ENCODE results near the gene MBD3L5.

The MBD3L5 gene

GRCh38 chr19:6988257-6988656 is 42.1 kb upstream of the MBD3L5 start:
- no peaks in the 10 kb centered on the region for H3K9me2 ChIP-seq (ENCODE audit: low read depth, low read length)
- H4K20me1 ChIP-seq (ENCODE audit: insufficient read depth, low read length): no peaks in the 10 kb centered on the region
- no peak overlapping the region for H3K27ac ChIP-seq (ENCODE audit: low read depth, low read length, poor library complexity, severe bottlenecking)
- H3K4me3 ChIP-seq (ENCODE audit: low read depth, low read length, poor library complexity, severe bottlenecking): no peak overlapping the region
- no peak overlapping the region for H3K4me2 ChIP-seq (ENCODE audit: low read length)
- no peak overlapping the region for H2AFZ ChIP-seq (ENCODE audit: low read length)
- H3K36me3 ChIP-seq (ENCODE audit: insufficient read depth, low read length): no peaks in the 10 kb centered on the region; the same call in 1 of the 2 replicates
- H3K27me3 ChIP-seq (ENCODE audit: insufficient read depth, low read length): no peaks in the 10 kb centered on the region; the same call in 1 of the 2 replicates
- H3K4me1 ChIP-seq (ENCODE audit: insufficient read depth, low read length, severe bottlenecking): no peaks in the 10 kb centered on the region
- no peaks in the 10 kb centered on the region for H3K79me2 ChIP-seq (ENCODE audit: insufficient read depth, low read length)
- no peaks in the 10 kb centered on the region for H3F3A ChIP-seq (ENCODE audit: insufficient read depth, low read length)
- no peak overlapping the region for H3K9ac ChIP-seq (ENCODE audit: low read length)
- no peak for TF ChIP-seq EZH2 (IDR thresholded peaks at IDR 0.05; ENCODE audit: borderline replicate concordance, low read length)
- no peak for TF ChIP-seq CTCF (IDR thresholded peaks at IDR 0.05; ENCODE audit: low read length)
- H3K9me3 ChIP-seq (ENCODE audit: low read length): peaks cover 2% of the 10 kb centered on the region; the same call in 1 of the 2 replicates

GRCh38 chr19:6995054-6995453 is 35.3 kb upstream of the MBD3L5 start:
- Histone ChIP-seq H3K4me2 (ENCODE audit: low read length) (no peak overlapping the region), H3F3A (ENCODE audit: insufficient read depth, low read length) (no peaks in the 10 kb centered on the region), H3K79me2 (ENCODE audit: insufficient read depth, low read length) (no peaks in the 10 kb centered on the region), H4K20me1 (ENCODE audit: insufficient read depth, low read length) (no peaks in the 10 kb centered on the region), H3K9me3 (ENCODE audit: low read length) (no peaks in the 10 kb centered on the region), H3K36me3 (ENCODE audit: insufficient read depth, low read length) (no peaks in the 10 kb centered on the region), H3K4me1 (ENCODE audit: insufficient read depth, low read length, severe bottlenecking) (no peaks in the 10 kb centered on the region), H3K9me2 (ENCODE audit: low read depth, low read length) (no peaks in the 10 kb centered on the region), H3K27ac (ENCODE audit: low read depth, low read length, poor library complexity, severe bottlenecking) (no peak overlapping the region), H3K4me3 (ENCODE audit: low read depth, low read length, poor library complexity, severe bottlenecking) (no peak overlapping the region), H3K9ac (ENCODE audit: low read length) (no peak overlapping the region), H3K27me3 (ENCODE audit: insufficient read depth, low read length) (no peaks in the 10 kb centered on the region; the same call in 1 of the 2 replicates), H2AFZ (ENCODE audit: low read length) (no peak overlapping the region)
- TF ChIP-seq CTCF (IDR thresholded peaks at IDR 0.05; ENCODE audit: low read length) (no peak), EZH2 (IDR thresholded peaks at IDR 0.05; ENCODE audit: borderline replicate concordance, low read length) (no peak)

GRCh38 chr19:6996810-6997209 is 33.6 kb upstream of the MBD3L5 start:
- Histone ChIP-seq H3K27ac (ENCODE audit: low read depth, low read length, poor library complexity, severe bottlenecking) (no peak overlapping the region), H3K9me2 (ENCODE audit: low read depth, low read length) (no peaks in the 10 kb centered on the region), H3K9me3 (ENCODE audit: low read length) (no peaks in the 10 kb centered on the region), H3K4me1 (ENCODE audit: insufficient read depth, low read length, severe bottlenecking) (no peaks in the 10 kb centered on the region), H3K4me2 (ENCODE audit: low read length) (no peak overlapping the region), H3K36me3 (ENCODE audit: insufficient read depth, low read length) (no peaks in the 10 kb centered on the region), H3K9ac (ENCODE audit: low read length) (no peak overlapping the region), H4K20me1 (ENCODE audit: insufficient read depth, low read length) (no peaks in the 10 kb centered on the region), H3K27me3 (ENCODE audit: insufficient read depth, low read length) (no peaks in the 10 kb centered on the region; the same call in 1 of the 2 replicates), H3F3A (ENCODE audit: insufficient read depth, low read length) (no peaks in the 10 kb centered on the region), H3K4me3 (ENCODE audit: low read depth, low read length, poor library complexity, severe bottlenecking) (no peak overlapping the region), H2AFZ (ENCODE audit: low read length) (no peak overlapping the region), H3K79me2 (ENCODE audit: insufficient read depth, low read length) (no peaks in the 10 kb centered on the region)
- TF ChIP-seq CTCF (IDR thresholded peaks at IDR 0.05; ENCODE audit: low read length) (no peak), EZH2 (IDR thresholded peaks at IDR 0.05; ENCODE audit: borderline replicate concordance, low read length) (no peak)

Measured in OCI-LY1 (cell line).